ENCODE measurements around the gene B4GALNT2.
"Not testable (repeated sequence)": the region's sequence is repeated elsewhere in the genome, so short reads cannot be mapped to it uniquely, and the experiment has no call there.

B4GALNT2 gene

DNA sequence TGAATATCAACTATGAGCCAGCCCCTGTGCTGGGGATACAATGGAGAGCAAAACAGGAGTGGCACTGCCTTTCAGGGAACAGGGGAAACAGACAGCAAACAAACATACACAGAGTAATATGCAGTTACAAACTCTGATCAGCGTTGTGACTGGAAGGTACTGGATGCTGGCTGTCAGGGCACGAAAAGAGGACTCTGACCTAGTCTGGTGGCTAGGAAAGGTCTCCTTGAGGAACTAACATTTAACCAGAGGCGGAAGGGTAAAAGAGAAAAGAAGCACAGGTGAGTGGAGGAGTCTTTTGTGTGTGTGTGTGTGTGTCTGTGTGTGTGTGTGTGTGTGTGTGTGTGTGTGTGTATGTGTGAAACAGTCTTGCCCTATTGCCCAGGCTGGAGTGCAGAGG lies 12.4 kb upstream of the B4GALNT2 start:
- DNase-seq (ENCODE audit: low read depth): no peak

DNA sequence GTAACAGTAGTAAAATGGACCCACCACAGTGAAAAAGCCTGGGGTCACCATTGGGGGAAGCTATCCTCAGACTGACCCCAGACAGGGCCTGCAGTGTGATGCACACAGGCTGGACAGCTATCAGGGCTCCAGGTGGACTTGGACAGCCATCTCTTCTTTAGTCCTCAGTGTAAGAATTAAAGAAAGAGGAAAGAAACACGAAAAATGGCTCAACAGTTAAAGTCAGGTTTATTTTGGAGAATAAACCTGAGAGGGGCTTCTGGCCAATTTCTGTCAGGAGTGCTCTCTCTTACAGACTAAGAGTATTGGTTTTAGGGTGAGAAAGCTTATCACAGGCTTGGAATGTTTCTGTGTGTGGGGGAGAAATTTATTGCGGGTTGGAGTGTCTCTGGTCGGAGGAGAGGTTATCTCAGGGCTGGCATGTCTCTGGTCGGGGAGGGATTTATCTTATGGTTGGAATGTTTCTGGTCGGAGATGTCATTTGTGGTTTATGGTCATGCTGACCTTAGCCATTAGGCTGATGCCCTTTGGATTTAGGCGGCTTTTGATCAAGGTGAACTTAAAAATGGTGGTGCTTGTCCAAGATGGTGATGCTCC lies 10.8 kb upstream of the B4GALNT2 start:
- DNase-seq (ENCODE audit: low read depth): no peak

DNA sequence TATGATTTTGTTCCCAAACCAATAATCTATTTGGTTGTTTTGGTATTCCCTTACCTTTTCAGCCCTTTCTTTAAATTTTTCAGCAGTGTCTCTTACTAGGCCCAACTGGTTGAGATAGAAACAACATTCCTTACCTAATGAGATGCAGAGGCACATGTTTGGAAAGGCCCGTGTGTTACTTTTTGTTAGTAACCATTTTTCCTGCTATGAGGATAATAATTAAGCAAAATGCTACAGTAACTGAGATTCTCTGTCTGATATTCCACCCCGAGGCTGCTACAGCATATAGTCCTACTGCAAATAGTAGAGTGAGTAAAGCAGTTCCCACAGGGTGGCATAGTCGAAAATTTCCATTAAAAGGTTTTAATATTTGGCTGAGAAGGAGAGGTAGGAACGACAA lies 10.0 kb upstream of the B4GALNT2 start:
- DNase-seq (ENCODE audit: low read depth): no peak

DNA sequence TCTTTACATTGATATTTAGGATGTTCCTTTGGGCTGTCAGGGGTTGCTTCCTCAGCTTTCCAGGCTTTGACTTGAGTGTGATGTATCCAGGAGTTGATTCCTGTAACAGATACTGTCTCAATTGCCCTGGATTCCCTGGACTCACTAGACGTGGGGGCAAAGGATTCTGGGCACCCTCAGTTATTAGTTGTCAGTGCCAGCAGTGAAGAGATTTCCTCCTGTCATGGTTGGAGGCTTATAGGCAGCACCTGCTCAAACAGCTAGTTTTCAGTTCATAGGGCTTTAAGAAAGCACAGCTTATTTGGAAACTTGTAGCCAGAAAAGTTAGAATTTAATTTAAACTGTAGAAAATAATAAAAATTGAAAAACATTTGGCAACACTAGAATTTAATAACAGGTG lies 9.5 kb upstream of the B4GALNT2 start:
- no peak for DNase-seq (ENCODE audit: low read depth)

DNA sequence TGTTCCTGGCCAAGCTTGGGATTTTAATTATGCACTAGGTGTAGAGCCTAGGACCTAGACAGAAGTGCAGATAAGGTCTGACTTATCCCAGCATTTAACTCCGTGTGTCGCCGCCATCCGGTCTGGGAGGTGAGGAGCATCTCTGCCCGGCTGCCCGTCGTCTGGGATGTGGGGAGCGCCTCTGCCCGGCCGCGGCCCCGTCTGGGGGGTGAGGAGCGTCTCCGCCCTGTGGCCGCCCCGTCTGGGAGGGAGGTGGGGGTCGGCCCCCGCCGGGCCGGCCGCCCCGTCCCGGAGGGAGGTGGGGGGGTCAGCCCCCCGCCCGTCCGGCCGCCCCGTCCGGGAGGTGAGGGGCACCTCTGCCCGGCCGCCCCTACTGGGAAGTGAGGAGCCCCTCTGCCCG lies 7.1 kb upstream of the B4GALNT2 start:
- DNase-seq (ENCODE audit: low read depth): no peak

DNA sequence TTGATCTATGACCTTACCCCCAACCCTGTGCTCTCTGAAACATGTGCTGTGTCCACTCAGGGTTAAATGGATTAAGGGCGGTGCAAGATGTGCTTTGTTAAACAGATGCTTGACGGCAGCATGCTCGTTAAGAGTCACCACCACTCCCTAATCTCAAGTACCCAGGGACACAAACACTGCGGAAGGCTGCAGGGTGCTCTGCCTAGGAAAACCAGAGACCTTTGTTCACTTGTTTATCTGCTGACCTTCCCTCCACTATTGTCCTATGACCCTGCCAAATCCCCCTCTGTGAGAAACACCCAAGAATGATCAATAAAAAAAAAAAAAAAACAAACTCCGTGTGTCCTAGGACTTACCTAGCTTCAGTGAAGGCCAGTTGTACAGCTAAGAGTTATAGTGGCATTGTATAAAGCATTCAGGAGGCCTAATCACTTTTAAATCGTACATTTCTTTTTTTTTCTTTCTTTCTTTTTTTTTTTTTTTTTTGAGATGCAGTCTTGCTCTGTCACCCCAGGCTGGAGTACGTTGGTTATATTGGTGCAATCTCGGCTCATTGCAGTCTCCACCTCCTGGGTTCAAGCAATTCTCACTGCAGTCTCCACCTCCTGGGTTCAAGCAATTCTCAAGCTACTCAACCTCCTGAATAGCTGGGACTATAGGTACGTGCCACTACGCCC lies 6.2 kb upstream of the B4GALNT2 start:
- not testable (repeated sequence) for DNase-seq (ENCODE audit: low read depth)

DNA sequence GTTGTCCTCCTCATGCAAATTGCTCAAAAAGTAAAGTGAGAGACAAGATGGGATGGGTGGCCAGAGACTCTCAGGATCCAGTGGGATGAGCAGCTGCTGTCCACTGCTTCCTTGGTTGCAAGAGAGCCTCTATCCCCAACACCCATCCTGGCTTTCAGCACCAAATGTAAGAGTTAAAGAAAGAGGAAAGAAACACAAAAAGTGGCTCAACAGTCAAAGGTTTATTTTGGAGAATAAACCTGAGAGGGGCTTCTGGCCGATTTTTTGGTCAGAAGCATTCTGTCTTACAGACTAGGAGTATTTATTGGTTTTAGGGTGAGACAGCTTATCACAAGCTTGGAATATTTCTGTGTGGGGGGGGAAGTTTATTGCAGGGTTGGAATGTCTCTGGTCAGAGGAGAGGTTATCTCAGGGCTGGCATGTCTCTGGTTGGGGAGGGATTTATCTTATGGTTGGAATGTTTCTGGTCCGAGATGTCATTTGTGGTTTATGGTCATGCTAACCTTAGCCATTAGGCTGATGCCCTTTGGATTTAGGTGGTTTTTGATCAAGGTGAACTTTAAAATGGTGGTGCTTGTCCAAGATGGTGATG lies 3.1 kb upstream of the B4GALNT2 start:
- DNase-seq (ENCODE audit: low read depth): not testable (repeated sequence)

DNA sequence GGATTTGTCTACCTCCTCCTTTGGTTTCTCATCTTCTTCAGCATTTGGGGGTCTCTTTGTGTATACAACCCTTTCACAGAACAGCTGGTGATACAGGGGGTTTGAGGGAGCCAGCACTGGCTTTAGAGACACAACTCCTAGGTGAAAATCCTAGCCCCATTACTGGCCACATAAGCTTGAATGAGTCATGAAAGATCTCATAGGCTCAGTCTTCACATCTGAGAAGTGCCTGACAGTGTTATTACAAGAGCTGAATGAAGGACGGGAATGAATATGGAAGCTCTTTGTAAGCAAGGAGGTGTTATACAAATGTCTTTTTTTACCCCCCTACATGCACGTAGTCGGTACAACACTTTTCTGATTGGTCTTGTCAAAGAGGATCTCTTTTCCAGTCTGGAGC lies 1.7 kb upstream of the B4GALNT2 start:
- DNase-seq (ENCODE audit: low read depth): no peak

DNA sequence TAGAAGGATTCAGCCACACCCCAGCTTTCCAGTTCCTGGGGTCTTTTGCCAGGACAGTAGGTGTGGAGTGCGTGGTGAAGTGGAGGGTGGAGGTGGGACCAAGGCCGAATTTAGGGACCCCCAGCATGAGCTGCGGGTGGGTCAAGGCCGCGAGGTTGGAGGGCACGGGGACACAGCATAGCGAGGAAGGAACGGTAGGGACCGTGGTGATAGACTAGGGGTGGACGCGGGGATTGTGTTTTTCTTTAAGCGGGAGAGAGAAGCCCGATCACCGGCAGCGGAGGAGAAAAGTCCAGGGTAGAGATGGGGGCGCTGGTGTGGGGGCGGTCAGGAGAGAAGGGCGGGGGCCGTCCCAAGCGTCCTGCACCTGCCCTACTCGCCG lies 261 bp upstream of the B4GALNT2 start:
- DNase-seq (ENCODE audit: low read depth): no peak

DNA sequence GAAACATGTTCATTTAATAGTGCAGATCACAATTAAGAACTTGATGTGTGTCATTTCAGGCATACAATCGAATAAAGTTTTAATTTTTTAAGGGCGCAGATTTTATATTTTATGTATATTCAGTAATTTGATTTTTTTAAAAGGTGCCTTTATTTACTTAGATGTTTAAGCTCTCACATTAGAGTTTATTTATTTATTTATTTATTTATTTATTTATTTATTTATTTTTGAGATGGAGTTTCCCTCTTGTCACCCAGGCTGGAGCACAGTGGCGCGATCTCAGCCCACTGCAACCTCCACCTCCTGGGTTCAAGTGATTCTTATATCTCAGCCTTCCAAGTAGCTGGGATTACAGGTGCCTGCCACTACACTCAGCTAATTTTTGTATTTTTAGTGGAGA lies 3.8 kb downstream of the B4GALNT2 start:
- no peak for DNase-seq (ENCODE audit: low read depth)

DNA sequence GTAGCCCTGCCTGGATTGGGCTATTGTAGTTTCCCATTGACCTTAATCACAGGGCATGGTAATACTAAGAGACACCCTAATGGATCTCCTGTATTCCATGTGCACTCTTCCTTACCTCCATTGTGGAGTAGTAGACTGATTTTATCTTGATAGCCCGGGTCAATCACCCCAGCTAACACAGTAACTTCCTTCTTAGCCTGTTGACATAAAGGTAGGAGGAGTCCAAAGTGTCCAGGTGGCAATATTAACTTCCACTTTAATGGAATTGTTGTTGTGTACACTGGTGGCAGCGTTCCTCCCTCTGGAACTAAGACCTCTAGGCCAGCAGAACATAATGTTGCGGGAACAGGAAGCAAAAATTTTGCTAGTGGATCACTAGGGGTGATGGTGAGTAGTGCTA lies 13.1 kb downstream of the B4GALNT2 start:
- DNase-seq (ENCODE audit: low read depth): not testable (repeated sequence)

DNA sequence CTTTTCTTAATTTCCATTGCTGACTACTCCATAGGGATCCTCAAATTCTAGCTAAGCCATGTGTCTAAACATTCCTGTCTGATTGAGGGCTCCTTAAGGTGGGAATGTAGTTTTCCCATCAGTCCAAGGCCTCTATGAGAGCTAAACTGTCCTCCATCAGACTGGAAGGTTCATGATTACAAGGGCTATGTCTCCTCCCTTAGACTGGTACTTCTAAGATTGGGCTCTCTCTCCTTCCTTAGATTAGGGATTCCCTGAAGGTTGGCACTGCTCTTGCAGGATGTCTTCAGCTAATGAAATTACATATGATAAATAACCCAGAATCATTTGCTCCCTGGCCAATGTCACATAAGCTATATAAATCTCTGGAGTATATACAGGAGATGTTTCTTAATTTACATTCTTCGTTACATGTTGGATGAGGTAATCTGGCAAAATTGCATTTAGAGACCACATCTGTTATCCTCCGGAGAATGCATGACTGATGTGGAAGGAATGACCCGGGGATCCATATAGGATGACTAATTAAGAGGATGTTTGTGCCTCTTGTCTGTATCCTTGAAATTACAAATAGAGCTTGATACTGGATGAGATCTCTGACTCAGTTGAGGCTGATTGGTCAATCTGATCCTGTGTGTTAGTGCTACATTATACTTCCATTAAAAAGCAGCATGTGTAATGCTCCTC lies 14.2 kb downstream of the B4GALNT2 start:
- DNase-seq (ENCODE audit: low read depth): no peak

DNA sequence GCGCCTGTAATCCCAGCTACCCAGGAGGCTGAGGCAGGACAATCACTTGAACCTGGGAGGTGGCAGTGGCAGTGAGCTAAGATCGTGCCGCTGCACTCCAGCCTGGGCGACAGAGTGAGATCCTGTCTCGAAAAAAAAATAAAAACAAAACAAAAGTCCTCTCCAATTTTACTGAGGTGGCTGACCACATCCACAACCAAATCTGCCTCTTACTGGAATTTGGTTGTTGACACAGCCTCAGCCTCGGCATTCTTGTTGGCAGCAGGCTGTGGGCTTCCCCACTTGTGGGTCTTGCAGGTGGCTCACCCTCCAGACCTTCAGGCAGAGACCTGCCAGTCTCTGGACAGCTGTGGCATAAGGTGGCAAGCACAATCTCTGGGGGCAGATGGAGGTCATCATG lies 15.6 kb downstream of the B4GALNT2 start:
- no peak for DNase-seq (ENCODE audit: low read depth)

DNA sequence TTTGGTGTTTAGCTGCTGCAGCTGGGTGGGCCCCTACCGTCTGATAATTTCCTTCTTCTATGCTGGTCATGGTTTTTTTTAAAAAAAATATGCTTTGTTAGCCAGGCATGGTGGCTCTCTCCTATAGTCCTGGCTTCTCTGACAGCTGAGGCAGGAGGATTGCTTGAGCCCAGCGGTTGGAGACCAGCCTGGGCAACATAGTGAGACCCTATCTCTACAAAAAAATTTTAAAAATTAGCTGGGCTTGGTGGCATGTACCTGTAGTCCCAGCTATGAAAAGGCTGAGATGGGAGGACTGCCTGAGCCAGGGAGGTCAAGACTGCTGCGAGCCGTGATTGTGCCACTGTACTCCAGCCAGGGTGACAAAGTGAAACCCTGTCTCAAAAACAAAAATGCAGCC lies 19.4 kb downstream of the B4GALNT2 start:
- no peak for DNase-seq (ENCODE audit: low read depth)

DNA sequence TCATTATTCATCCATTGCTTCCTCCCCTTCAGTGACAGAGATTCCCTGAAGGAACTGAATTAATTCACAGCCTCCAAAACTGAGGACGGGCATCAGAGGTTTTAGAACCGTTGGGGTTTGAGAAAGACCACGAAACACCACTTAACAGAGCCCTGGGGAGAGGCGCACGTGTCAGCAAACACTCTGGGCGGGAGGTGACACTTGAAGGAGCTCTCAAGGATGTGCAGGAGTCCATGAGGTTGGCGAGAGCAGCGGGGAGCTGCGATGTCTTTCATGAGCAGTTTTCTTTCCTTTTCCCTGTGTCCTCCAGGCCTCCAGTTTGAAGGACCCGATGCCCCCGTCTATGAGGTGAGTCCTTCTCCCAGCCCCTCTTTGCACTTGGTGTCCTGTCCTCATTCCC lies 23.7 kb downstream of the B4GALNT2 start:
- DNase-seq (ENCODE audit: low read depth): no peak

DNA sequence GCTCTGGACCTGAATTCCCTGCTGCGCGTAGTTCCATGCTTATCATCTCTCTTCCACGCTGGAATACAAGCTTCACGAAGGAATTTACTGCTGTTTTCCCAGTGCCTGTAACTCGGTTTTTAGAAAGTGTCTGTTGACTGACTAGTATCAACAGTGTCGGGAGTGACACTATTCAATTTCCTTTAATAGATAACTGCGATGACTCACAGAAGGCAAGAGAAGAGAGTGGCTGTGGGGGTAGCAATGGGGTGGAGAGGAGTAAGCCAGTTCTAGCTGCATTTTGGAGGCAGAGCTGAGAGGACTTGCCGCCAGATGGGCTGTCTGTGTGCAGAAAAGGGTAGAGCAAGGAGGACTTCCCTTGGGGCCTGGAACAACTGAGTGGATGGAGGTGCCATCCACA lies 25.2 kb downstream of the B4GALNT2 start:
- no peak for DNase-seq (ENCODE audit: low read depth)

DNA sequence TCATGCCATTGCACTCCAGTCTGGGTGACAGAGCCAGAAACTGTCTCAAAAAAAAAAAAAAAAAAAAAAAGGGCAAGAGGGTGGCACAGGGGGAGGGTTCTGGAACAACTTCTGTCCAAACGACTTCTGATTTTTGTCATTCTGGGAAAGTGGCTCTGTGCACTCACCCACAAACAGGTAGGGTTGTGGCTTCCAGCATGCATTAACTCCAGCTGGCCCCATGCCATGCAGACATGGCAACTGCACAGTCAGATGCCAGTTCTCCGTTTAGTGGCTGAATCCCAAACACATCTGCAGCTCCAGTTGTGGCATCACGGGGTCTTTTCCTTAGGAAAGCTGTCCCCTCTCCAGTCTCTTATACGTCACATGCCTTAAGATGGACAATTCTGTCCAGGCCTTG lies 30.3 kb downstream of the B4GALNT2 start:
- DNase-seq (ENCODE audit: low read depth): no peak

DNA sequence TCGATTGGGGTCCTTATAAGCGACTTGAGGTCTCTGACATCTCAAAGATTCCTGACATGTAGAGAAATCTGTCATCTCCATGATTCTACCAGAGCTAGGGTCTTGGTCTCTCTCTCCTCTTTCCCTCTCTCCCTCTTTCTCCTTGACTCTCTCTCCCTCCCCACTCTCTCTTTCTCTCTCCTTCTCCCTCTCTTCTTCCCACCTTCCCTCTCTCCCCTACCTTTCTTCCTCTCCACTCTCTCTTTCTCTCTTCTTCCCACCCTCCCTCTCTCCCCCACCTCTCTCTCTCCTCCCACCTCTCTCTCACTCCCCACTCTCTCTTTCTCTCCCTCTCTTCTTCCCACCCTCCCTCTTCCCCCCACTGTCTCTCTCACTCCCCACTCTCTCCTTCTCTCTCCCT lies 32.6 kb downstream of the B4GALNT2 start:
- DNase-seq (ENCODE audit: low read depth): no peak

DNA sequence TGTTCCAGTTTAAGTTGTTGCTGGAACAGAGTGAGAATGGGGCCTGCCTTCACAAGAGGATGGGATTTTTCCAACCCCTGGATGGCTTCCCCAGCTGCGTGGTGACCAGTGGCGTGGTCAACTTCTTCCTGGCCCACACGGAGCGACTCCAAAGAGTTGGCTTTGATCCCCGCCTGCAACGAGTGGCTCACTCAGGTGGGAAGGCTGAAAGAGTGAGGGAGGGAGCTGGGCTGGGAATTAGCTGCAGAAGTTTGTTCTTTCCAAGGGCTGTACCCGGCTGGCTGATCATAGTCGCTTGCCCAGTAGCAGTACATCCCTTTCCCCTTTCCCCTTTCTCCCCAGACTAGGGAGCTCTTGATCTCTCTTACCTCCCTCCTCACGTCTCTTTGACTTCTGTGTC lies 36.1 kb downstream of the B4GALNT2 start:
- DNase-seq (ENCODE audit: low read depth): no peak

DNA sequence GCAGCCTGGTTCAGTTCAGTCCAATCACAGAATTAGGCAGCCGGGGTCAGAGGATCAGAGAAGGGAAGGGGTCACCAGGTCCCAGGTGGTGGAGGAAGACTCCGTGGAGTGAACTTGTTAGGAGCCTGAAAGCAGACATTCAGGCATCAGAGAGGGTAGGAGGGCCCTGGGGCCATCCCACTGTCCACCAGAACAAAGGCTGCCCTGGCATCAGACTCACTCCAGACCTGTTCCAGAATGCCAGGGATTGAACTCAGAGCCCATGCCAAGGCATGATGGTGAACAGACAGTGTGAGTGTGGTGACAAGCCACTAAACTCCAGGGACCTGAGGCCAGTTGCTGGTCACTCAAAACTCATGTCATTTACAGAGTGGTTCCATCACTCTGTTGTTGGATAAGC lies 37.6 kb downstream of the B4GALNT2 start:
- DNase-seq (ENCODE audit: low read depth): no peak

DNA sequence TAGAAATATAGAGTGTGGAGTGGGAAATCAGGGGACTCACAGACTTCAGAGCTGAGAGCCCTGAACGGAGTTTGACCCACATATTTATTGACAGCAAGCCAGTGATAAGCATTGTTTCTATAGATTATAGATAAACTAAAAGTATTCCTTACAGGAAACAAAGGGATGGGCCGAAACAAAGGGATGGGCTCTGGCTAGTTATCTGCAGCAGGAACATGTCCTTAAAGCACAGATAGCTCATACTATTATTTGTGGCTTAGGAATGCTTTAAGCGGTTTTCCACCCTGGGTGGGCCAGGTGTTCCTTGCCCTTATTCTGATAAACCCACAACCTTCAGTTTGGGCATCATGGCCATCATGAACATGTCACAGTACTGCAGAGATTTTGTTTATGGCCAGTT lies 38.1 kb downstream of the B4GALNT2 start:
- DNase-seq (ENCODE audit: low read depth): not testable (repeated sequence)

DNA sequence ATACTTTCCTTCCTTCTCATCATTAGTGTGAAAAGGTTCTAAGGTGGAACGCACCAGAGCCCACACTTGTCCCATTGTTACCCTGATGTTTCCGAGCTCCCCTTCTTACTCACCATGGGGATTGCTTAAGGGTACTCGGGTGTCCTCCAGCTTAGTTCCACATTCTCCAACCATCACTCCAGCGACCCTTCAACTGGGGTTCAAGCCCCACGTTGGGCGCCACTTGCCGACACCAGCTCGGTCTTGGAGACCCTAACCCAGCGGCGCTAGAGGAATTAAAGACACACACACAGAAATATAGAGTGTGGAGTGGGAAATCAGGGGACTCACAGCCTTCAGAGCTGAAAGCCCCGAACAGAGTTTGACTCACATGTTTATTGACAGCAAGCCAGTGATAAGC lies 43.4 kb downstream of the B4GALNT2 start:
- DNase-seq (ENCODE audit: low read depth): not testable (repeated sequence)

DNA sequence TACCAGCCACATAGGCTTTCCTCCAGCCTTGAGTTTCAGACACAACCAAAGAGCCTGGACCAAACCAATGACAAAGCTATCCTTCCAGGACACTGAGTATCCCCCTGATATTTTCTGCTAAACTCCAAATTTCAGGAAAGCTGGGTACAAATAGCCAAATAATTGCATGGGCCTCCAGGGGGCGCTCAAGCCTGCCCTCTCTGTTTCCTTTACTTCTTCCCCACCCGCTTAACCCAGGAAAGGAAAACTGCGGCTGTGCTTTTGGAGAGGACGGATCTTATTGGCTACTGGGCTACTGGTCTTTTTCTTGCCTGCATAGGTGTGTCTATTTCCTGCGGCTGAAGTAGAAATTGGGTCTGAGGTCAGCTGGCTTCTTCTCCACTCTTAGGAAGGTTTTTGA lies 47.7 kb downstream of the B4GALNT2 start:
- DNase-seq (ENCODE audit: low read depth): peak; percentile 41

Data from stimulated activated CD8-positive, alpha-beta memory T cell treated with anti-CD3 and anti-CD28 coated beads, Interleukin-7, amount 100 ng/mL, for 24 hours (primary cell).